Fibroblast of skin of left biceps (primary cell): ENCODE measurements around the gene DMRTC1.
"Not testable (repeated sequence)": the region's sequence is repeated elsewhere in the genome, so short reads cannot be mapped to it uniquely, and the experiment has no call there.

Source experiments
- DNase-seq, 2 experiments: peaks; one replicate each; pipeline ENCODE4 v3.0.0-alpha.2; 2013; ENCODE audit warnings: low read depth in 2 of 2

DMRTC1 gene

GRCh38 chrX:72943819-72944169 lies at the start of gene DMRTC1:
Gene DMRTC1 (minus strand): TSS chrX:72943837. CDS start chrX:72875694, 68,143 bp downstream.
- DNase-seq, result not testable (repeated sequence)

DNA sequence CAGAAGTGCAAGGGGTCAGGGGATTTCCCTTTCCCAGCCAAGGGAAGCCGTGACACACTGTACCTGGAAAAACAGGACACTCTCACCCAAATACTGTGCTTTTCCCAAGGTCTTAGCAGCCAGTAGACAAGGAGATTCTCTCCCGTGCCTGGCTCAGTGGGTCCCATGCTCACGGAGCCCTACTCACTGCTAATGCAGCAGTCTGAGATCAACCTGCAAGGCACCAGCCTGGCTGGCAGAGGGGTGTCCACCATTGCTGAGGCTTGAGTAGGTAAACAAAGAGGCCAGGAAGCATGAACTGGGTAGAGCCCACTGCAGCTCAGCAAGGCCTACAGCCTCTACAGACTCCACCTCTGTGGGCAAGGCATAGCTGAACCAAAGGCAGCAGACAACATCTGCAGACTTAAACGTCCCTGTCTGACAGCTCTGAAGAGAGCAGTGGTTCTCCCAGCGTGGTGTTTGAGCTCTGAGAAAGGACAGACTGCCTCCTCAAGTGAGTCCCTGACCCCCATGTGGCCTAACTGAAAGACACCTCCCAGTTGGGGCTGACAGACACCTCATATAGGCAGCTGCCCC lies 37.3 kb upstream of the DMRTC1 start:
- DNase-seq, result not testable (repeated sequence)

DNA sequence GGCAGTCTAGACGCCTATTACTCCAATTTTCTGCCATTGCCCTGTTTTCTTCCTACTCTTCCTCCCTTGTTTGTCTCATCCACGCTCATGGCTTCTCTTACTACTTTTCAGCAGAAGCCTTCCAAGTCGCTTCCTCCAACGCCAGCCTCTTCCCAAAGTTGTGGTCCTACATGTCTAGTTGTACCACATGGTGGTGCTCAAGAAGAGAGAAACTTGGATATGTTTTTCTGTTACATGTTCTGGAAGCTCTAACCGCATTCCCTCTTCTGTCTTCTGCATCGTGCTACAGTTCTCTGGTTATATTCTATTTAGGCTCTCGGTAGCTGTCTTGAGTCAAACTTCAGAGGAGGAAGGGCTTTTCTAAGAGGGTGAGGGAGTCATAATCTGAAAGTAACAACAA lies 31.2 kb upstream of the DMRTC1 start:
- DNase-seq, result not testable (repeated sequence)

GRCh38 chrX:72971859-72972258 lies 28.2 kb upstream of the DMRTC1 start:
- DNase-seq, result not testable (repeated sequence)

DNA sequence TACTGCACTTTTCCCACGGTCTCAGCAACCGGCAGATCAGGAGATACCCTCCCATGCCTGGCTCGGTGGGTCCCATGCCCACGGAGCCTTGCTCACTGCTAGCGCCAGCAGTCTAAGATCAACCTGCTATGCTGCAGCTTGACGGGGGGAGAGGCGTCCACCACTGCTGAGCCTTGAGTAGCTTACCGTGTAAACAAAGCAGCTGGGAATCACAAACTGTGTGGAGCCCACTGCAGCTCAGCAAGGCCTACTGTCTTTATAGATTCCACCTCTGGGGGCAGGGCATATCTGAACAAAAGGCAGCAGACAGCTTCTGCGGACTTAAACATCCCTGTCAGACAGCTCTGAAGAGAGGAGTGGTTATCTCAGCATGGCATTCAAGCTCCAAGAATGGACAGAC lies 16.3 kb upstream of the DMRTC1 start:
- not testable (repeated sequence) for DNase-seq

DNA sequence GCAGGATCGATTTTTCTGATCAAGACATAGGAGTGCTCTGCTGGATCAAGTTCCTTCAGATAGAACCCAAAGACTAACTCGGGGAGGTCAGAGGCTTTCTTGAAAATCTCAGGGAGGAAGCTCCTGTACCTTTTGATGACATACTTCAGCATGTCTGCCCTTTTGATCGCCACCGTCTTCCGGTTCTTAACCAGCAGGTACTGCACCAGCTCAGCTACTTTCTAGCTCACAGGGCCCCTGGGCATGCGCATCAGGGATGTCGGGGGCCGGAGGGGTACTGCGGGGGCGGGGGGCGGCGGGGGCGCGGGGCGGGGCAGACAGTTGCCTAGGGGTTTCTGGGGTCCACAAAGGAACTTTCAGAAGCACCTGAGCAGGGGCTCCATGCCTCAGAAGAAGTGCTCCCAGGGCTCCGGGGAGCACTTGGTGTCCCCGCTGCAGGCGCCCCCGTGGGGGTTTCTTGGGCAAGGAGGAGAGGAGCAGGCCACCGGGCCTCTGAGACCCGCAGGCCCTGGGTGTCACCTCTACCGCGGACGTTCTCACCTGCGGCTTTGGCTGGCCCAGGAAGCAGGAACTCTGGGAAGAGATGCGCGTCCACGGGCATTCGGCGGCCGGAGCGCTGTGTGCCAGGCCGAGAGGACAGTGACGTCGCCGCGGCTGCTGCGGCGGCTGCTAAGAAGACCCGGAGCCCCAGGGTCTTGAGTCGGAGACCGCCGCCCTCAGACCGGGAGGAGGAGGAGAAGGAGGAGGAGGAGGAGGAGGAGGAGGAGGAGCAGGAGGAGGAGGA lies 410 bp downstream of the DMRTC1 start:
- not testable (repeated sequence) for DNase-seq

DNA sequence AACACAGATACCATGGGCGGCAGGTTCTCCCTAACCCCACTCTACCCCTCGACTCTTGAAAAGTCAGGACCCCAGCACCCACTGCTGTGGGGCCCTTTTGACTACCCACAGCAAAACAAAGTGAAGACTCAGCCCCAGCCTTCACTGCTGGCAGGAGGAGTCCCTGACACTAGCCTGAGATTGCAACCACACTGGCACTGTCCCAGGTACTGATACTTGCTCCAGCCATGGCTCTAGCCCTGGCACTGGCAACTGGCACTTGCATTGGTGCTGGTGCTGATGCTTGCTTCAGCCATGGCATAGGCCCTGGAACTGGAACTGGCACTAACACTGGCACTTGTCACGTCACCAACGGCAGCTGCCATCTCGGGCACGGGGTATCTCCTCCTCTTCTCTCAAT lies 1.4 kb downstream of the DMRTC1 start:
- DNase-seq, result not testable (repeated sequence)

DNA sequence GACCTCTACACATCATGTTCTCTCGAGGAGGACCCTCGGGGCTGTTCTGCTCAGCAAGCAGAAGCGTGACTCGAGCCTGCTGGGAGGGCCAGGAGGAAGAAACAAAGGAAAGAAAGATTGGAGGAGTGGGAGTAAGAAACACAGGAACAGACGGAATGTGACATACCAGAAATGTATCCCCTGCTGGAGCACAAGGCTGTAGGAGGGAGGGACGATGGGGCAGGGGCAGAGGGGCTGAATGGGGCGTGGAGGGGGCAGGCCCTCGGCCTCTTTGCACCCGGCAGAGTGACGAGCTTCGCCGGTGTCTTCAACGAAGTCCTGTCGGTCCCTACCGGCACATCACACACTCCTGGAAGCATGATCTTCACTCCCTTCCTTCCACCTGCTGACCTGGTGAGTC lies 5.7 kb downstream of the DMRTC1 start, which contains the start of gene FAM236A:
FAM236A (plus strand) TSS at position 301 of the 400 bp plus-strand sequence; CDS start at position 358, 57 bp downstream.
- DNase-seq, result not testable (repeated sequence)

GRCh38 chrX:72936882-72937455 lies 6.7 kb downstream of the DMRTC1 start:
- DNase-seq, result not testable (repeated sequence)

GRCh38 chrX:72936455-72936854 lies 7.2 kb downstream of the DMRTC1 start:
- DNase-seq, result not testable (repeated sequence)

DNA sequence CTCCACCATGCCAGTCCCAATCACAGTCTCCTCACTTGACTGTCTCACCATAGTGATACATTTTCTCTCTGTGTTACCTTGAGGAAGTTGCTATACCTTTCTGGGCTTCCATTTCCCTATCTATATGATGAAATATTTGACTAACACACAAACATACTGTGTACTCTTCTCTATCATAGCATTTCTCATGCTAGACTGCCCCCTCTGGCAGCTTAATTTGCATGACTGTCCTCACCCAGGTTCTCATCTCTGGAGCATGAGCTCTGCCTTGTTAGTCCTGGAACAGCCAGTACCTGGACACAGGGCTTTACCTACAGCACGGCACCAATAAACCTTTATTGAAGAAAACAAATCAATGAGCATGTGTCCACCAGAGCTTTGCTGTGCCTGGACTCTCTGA lies 11.4 kb downstream of the DMRTC1 start:
- DNase-seq, result not testable (repeated sequence)

- DNase-seq, result not testable (repeated sequence)
Measured at GRCh38 chrX:72916096-72916495, 27.5 kb downstream of the DMRTC1 start.

GRCh38 chrX:72912315-72912714 lies 31.3 kb downstream of the DMRTC1 start, which contains the start of gene FAM236C:
Gene FAM236C (plus strand): TSS chrX:72912615. CDS start chrX:72912715, 100 bp downstream.
- not testable (repeated sequence) for DNase-seq

DNA sequence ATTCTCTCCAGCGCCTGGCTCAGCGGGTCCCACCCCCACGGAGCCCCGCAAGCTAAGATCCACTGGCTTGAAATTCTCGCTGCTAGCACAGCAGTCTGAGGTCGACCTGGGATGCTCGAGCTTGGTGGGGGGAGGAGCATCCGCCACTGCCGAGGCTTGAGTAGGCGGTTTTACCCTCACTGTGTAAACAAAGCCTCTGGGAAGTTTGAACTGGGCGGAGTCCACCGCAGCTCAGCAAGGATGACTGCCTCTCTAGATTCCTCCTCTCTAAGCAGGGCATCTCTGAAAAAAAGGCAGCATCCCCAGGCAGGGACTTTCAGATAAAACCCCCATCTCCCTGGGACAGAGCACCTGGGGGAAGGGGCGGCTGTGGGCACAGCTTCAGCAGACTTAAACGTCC lies 53.9 kb downstream of the DMRTC1 start:
- not testable (repeated sequence) for DNase-seq

DNA sequence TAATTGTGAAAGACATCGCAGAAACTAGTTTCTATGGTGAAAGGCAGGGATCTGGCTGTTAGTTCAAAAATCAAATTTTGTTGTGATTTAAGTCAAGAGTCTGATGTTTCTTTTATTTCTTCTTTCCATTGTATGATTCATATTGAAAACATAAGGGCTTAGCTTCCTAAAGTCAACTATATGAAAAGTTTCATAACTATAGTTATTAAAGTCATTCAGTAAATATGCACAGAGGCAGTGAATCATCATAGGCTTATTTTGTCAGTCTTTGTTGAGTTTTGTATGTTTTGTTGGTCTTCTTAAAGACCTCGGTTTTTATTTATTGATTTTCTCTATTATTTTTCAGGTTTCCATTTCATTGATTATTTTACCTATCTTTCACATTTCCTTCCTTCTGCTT lies 60.7 kb downstream of the DMRTC1 start:
- not testable (repeated sequence) for DNase-seq

DNA sequence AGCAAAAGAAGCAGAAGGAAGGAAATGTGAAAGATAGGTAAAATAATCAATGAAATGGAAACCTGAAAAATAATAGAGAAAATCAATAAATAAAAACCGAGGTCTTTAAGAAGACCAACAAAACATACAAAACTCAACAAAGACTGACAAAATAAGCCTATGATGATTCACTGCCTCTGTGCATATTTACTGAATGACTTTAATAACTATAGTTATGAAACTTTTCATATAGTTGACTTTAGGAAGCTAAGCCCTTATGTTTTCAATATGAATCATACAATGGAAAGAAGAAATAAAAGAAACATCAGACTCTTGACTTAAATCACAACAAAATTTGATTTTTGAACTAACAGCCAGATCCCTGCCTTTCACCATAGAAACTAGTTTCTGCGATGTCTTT lies 106.1 kb downstream of the DMRTC1 start:
- not testable (repeated sequence) for DNase-seq

DNA sequence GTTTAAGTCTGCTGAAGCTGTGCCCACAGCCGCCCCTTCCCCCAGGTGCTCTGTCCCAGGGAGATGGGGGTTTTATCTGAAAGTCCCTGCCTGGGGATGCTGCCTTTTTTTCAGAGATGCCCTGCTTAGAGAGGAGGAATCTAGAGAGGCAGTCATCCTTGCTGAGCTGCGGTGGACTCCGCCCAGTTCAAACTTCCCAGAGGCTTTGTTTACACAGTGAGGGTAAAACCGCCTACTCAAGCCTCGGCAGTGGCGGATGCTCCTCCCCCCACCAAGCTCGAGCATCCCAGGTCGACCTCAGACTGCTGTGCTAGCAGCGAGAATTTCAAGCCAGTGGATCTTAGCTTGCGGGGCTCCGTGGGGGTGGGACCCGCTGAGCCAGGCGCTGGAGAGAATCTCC lies 112.9 kb downstream of the DMRTC1 start:
- DNase-seq, result not testable (repeated sequence)
